Stimulated activated naive CD8-positive, alpha-beta T cell treated with anti-CD3 and anti-CD28 coated beads, Interleukin-15, amount 100 ng/mL, for 72 hours (primary cell): ENCODE data around the gene MET.

Source experiments
- ATAC-seq: fragments of 150-1000 bp; cut with Tn5 transposase; 2 replicates; pipeline ENCODE4 v1.10.0; 2021; ENCODE audit warnings: mild to moderate bottlenecking, moderate library complexity
- DNase-seq, 2 donors: peaks; one replicate each; pipeline ENCODE4 v3.0.0; 2021 to 2022
- H3K27ac Mint-ChIP-seq, 2 donors: one replicate each; pipeline ENCODE4 v1.8.0; 2022; ENCODE audit warnings: mild to moderate bottlenecking in 2 of 2, mixed read lengths in 2 of 2, moderate library complexity in 2 of 2
- H3K27me3 Mint-ChIP-seq: one replicate; pipeline ENCODE4 v1.8.0; 2022; ENCODE audit warnings: mixed read lengths
- H3K4me1 Mint-ChIP-seq: one replicate; pipeline ENCODE4 v1.8.0; 2022; ENCODE audit warnings: mild to moderate bottlenecking, mixed read lengths
- H3K4me3 Mint-ChIP-seq, 2 donors: one replicate each; pipeline ENCODE4 v1.8.0; 2022; ENCODE audit warnings: mild to moderate bottlenecking in 2 of 2, mixed read lengths in 2 of 2, moderate library complexity in 1 of 2
- H3K9me3 Mint-ChIP-seq, 2 donors: one replicate each; pipeline ENCODE4 v1.8.0; 2022; ENCODE audit warnings: mixed read lengths in 2 of 2

The MET gene

DNA sequence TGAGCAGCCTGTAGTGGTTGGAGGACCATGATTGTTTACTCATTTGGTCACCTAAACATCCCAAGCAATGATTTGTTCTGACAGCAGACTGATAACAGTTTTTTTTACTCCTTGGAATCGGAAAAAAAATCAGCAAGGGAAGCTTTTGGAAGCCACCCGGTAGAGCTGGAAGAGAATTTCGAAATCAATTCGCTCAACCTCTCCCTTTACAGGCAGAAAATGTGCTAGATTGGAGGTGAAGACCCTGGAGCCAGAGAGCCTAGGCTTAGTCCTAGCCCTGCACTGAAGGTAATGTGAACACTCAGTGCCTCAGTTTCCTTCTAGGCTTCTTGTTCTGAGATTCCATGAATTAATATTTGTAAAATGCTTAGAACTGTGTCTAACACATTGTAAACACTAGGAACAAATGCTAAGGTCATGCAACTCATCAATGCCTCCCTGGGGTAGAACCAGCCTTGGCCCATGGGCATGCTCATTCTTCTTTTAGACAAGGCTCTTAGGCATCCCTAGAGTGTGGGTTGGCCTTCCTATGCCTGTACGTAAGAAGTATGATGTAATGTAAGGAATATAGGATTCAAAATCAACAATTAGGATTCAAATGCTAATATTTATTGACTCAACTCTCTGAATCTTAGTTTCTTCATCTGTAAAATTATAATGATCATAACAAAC lies 52.7 kb downstream of the MET start:
- no peak for ATAC-seq
- Mint-ChIP-seq H3K4me1 (no peaks in the 10 kb centered on the region), H3K27ac (no peak overlapping the region), H3K27me3 (peaks cover 16% of the 10 kb centered on the region), H3K9me3 (no peaks in the 10 kb centered on the region), H3K4me3 (no peak overlapping the region)
- DNase-seq = no peak

DNA sequence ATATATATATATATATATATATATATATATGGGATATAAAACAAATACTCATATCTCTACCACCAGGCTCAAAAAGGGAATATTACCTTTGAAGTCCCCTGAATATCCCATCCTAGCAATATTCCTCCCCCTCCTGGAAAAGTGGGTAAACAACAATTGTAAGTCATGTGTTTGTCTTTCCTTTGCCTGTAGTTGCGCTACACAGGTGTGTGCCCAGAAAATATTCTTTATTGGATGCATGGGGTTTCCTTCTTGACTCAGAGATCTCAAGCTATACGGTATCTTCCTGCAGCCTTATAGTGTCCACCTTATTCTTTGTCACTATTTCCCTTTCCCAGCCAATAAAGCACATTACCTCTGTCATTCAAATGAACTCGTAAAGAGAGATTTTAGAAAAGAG lies 54.2 kb downstream of the MET start:
- DNase-seq (no peak), ATAC-seq (no peak)
- H3K27ac Mint-ChIP-seq = no peak overlapping the region
- H3K4me1 Mint-ChIP-seq = no peaks in the 10 kb centered on the region
- no peak overlapping the region for H3K4me3 Mint-ChIP-seq
- no peaks in the 10 kb centered on the region for H3K9me3 Mint-ChIP-seq
- peaks cover 26% of the 10 kb centered on the region for H3K27me3 Mint-ChIP-seq

DNA sequence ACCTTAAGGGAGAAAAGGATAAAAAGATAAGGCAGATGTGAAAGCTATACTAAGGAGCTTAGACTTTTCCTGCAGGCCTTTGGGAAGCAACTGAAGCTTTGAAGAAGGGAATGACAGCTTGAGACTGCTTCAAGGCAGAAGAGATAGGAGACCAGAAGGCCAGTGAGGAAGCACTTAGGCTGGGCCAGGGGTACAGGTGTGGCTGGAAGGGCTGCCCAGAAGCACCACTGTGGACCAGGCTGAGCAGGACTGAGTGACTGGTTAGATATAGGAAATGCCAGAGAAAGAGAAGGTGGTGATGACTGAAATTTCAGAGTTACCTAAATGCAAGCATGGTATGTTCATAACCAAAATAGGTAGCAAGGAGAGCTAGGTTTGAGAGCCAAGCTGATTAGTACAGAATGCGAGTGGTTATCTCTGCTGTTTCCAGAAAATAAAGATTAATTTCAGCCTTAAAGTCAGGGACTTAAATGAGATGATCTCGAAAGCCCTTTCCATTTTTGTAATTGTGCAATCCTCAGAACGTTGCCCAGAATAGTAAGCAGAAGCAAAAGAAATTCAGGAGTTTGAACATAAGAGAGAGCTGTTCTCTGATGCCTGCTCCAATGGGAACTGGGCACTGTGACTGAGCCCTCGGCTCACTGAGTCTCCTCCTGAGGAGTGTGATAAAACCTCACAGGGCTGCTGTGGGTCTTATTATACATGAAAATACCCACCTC lies 54.9 kb downstream of the MET start:
- no peaks in the 10 kb centered on the region for H3K9me3 Mint-ChIP-seq
- no peak overlapping the region for H3K27ac Mint-ChIP-seq
- DNase-seq (no peak), ATAC-seq (peak; percentile 35)
- no peaks in the 10 kb centered on the region for H3K4me1 Mint-ChIP-seq
- peaks cover 26% of the 10 kb centered on the region for H3K27me3 Mint-ChIP-seq
- H3K4me3 Mint-ChIP-seq = no peak overlapping the region

DNA sequence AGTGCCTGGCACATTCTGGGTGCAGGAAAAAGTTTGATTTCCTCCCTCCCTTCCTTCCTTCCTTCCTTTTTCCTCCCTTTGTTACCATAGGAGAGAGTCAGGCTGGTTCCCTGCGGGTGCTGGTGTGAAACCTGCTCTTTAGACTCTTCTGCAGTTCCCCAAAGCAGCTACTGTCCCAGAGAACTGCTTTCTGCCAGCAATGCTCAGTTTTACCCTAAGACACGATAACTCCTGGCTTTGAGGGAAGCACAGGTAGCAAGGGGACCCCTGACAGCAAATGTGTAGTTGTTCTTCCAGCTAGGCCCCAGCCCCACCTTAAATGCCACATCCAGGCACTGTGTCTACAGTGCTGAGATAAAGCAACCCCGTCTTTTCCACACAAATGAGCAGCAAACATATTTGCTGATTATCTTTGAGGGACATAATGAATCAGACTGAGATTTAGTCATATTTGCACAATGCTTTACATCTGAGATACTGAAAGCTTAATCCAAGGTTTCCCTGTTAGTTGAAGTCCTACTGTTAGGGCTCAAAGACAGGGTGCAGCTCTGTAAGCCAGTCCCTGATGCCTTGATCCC lies 55.5 kb downstream of the MET start:
- DNase-seq = no peak
- no peak for ATAC-seq
- Mint-ChIP-seq H3K27ac (no peak overlapping the region), H3K9me3 (no peaks in the 10 kb centered on the region), H3K4me3 (no peak overlapping the region), H3K27me3 (peaks cover 26% of the 10 kb centered on the region), H3K4me1 (no peaks in the 10 kb centered on the region)

DNA sequence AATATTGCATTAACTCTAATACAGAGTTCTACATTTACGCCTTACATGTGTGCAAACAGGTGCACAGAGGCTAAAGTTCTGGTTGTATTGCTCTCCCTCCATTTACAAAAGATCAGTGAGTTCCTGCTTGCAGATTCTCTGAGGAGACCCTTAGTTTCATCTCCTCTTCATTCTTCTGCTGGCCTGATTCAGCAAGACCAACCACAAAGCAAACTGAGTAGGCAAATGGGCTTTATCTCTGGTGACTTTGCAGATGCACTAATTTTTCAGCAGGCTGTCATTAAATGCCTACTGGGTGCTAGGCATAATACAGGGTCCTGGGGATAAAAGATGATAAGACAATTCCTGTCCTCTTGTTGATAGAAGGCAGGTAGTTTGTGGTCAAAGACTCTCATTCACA lies 56.4 kb downstream of the MET start:
- Mint-ChIP-seq H3K27me3 (peaks cover 26% of the 10 kb centered on the region), H3K9me3 (no peaks in the 10 kb centered on the region), H3K4me1 (no peaks in the 10 kb centered on the region), H3K27ac (no peak overlapping the region), H3K4me3 (no peak overlapping the region)
- ATAC-seq (no peak), DNase-seq (no peak)

DNA sequence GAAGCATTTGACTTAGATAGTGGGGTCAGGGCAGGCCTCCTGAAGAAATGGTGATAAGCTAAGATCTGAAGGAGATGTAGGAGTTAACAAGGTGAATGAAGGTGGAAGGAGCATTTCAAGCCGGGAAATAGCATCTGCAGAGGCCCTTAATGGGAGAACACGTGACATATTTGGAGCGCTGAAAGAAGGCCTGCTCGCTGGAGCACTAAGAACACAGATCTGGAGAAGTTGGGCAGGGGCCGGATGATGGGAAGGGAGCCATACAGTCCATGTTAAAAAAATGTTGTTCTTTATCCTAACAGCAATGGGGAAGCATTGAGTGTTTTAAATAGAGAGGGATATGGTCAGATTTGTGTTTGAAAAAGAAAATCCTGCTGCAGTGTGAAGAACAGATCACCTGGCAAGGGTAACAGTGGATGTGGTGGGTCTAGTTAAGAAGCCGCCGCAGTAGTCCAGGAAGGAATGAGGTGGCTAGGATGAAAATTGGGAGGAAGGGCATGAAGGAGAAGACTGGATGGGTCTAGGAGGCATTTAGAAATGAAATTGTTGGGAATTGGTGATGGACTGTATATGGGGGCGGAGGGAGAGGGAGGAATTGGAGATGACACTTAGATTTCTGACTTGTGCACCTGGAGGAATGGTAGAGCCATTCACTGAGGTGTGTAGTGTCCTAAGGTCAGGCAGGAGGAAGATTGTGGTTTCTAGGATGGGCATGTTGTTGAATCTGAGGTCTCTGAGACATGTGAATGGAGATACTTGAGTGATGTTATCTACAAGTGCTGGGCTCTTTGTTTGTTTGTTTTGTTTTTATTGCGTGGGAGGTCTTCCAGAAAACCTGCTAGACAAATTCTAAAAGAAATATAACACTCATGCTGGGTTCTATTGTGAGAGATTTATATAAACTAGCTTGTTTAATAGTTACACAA lies 58.4 kb downstream of the MET start:
- ATAC-seq = no peak
- Mint-ChIP-seq H3K4me3 (no peak overlapping the region), H3K4me1 (no peaks in the 10 kb centered on the region), H3K27ac (no peak overlapping the region), H3K27me3 (peaks cover 26% of the 10 kb centered on the region), H3K9me3 (no peaks in the 10 kb centered on the region)
- DNase-seq = no peak

DNA sequence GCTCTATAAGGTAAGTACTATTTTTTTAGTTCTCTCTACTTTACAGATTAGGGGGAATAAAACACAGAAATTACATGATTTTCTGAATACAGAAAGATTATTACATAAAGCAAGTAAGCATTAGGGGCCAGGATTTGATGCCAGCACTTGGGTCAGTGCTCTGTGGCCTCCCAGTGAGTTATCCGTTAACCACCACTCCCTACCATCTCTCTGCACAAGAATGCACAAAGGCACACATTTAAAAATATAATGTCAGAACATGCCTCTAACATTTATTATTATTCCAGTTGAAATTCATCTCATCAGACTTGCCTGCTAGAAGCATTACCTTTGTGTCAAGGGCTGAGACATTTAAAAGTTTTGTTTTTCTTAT lies 59.0 kb downstream of the MET start:
- DNase-seq (no peak), ATAC-seq (no peak)
- no peaks in the 10 kb centered on the region for H3K4me1 Mint-ChIP-seq
- H3K27ac Mint-ChIP-seq = no peak overlapping the region
- no peak overlapping the region for H3K4me3 Mint-ChIP-seq
- H3K27me3 Mint-ChIP-seq = peaks cover 26% of the 10 kb centered on the region
- H3K9me3 Mint-ChIP-seq = no peaks in the 10 kb centered on the region

DNA sequence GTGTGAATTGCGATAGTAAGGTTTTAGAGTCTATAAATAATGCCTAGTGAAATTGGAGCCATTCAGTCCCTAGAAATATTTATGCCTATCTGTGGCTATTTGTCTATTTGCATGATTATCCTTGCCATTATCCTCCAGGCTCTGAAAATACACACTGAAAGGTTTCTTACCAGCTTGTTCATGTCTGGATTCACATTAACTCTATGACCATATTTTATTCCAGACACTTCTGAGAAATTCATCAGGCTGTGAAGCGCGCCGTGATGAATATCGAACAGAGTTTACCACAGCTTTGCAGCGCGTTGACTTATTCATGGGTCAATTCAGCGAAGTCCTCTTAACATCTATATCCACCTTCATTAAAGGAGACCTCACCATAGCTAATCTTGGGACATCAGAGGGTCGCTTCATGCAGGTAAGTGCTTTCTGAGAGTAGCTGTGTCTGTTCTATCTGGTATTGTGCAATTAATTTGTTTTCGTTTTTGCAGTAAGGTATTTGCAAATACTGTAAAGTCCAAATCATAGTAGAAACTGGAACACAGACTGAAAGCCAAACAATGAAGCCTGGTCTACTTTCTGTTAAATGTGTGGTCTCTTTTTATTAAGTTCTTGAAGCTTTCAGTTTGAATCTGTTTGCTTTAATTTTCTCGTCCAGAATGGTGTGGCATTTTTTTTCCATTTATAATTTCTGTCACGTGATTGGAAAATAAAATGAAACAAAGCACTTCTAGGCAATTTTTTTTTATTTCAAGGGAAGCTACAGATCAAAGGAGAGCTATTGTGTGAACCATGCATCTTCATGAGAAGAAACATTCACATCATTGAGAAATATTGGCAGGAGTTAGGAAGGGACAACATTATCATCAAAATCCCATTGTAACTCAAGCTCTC lies 59.7 kb downstream of the MET start:
- Mint-ChIP-seq H3K27me3 (peaks cover 20% of the 10 kb centered on the region), H3K4me3 (no peak overlapping the region), H3K27ac (no peak overlapping the region), H3K9me3 (no peaks in the 10 kb centered on the region), H3K4me1 (no peaks in the 10 kb centered on the region)
- DNase-seq = no peak
- no peak for ATAC-seq

DNA sequence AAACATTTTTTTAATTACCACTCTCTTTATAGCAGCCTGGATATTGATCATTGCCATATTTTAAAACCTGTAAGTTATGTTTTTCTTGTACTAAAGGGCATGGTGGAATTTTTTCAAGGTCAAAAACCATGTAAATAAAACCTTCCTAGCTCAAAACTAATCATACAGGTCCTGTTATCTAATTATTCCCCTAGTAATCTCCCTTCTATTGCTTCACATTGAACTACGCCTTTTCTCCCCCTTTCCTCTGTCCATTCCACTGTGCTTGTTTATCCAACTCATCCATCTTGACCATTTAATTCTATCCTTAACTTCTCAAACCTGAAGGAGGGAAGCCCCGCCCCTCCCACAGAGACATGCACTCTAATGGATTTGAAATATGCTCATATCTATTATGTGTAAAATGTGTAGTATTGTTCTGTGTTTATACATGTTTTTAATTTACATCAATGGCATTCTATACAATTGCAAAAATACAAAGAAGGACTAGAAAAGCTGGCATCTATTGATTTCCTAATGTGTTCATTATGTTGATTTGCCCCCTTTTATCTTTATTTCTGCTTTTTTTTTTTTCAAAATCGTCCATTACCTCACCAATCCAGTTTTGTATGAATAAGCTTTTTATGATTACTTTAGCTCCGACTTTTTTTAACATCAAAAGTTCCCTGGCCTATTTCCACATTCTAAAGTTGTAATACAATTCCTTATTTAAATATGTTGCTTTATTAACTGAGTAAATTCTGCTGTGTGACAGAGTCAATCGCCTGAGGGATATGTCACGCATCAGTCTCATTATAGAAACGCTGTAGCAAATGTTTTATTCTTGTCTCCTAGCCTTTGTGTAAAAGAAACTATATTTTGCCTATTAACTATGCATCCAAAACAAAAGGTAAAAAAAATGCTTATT lies 61.0 kb downstream of the MET start:
- Mint-ChIP-seq H3K27ac (no peak overlapping the region), H3K9me3 (no peaks in the 10 kb centered on the region), H3K4me1 (no peaks in the 10 kb centered on the region), H3K27me3 (peaks cover 10% of the 10 kb centered on the region), H3K4me3 (no peak overlapping the region)
- no peak for DNase-seq
- no peak for ATAC-seq

DNA sequence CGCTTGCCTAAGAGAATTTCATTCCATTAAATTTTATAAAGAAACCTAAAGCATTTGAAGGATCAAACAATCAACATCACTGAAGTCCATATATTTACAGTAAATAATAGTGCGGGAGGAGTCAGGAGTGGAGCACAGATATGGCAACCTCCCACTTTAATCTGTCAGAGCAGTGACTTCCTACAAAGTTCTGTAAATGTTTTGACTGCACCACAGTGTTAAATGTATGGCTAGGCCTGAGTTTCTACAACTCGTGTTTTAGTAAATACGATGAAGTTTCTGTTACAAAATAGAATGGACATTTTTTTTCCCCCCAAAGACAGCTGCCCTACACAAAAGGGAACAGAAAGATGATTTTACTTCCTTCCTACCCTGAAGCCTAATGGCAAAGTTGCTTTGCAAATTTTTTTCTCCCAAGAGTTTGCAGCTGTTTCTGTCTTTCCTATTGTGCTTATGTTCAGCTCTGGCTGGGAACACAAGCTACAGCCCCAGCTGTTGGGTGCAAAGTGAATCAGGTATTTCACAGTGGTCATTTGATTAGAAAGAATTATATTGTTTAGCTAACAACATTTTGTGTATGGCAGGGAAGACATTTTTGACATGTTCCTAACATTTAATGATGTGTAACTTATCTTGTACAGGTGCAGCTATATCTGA lies 62.1 kb downstream of the MET start:
- Mint-ChIP-seq H3K27ac (no peak overlapping the region), H3K4me3 (no peak overlapping the region)
- no peak for DNase-seq

DNA sequence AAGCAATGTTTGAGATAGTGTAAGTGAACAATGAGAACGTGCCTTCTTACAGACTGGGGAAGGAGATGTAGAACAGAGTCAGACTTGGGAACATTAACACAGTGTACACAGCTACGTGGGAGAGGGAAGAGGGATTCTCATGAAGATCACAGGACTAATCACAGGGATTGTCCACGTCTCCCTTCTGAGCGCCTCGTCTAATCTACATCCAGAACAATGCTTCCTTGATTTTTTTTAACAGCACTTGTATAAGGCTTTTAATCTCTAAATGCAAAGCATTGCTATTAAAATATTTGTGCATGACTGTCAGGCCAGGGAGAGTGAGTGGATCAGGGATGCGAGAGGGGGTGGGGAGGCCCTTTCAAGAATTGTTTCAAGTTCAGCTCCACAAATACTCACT lies 62.7 kb downstream of the MET start:
- Mint-ChIP-seq H3K27me3 (peaks cover 10% of the 10 kb centered on the region), H3K4me3 (no peak overlapping the region)
- no peak for ATAC-seq

More for the DNA sequence above, 62.1 kb downstream of the MET start:
- H3K4me1 Mint-ChIP-seq = no peaks in the 10 kb centered on the region
- H3K27me3 Mint-ChIP-seq = peaks cover 10% of the 10 kb centered on the region
- no peak for ATAC-seq
- H3K9me3 Mint-ChIP-seq = no peaks in the 10 kb centered on the region

DNA sequence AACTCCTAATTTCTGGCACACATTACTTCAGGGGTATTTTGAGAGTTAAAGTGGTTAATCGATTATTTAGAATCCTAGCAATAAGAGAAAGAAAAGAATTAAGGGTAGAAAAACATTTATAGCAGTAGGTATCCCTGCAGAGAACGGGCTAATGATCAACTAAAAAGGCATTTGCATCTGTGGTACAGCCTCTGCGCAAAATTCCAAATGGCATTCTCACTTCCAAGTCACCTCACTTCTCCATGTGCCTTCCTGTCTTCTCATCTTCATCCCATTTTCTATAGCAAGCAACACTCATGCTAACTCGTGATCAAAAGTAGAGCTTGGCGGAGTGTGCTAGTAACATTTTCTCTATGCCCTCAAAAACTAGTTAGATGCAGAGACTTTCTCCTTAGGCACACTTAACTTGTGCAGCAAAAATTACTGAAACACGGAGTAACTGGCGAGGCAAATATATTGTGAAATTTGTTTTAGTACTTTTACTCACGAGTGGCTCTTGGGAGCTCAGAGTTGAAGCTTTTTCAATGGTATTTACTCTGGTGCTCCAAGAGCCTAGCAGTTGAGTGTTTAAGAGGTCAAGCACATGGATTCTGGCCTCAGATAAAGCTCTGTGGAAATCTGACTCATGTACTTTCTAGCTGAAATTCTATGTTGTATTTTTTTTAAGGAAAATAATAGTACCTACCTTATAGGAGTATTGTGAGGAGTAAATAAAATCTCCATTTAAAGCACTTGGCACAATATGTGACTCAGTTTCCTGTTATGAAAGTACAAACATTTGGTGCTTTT lies 65.1 kb downstream of the MET start:
- no peaks in the 10 kb centered on the region for H3K9me3 Mint-ChIP-seq
- no peak overlapping the region for H3K27ac Mint-ChIP-seq
- H3K4me3 Mint-ChIP-seq = no peak overlapping the region
- ATAC-seq (no peak), DNase-seq (no peak)
- H3K4me1 Mint-ChIP-seq = no peaks in the 10 kb centered on the region
- peaks cover 12% of the 10 kb centered on the region for H3K27me3 Mint-ChIP-seq

More for the DNA sequence above, 62.7 kb downstream of the MET start:
- Mint-ChIP-seq H3K4me1 (no peaks in the 10 kb centered on the region), H3K27ac (no peak overlapping the region), H3K9me3 (no peaks in the 10 kb centered on the region)
- no peak for DNase-seq

DNA sequence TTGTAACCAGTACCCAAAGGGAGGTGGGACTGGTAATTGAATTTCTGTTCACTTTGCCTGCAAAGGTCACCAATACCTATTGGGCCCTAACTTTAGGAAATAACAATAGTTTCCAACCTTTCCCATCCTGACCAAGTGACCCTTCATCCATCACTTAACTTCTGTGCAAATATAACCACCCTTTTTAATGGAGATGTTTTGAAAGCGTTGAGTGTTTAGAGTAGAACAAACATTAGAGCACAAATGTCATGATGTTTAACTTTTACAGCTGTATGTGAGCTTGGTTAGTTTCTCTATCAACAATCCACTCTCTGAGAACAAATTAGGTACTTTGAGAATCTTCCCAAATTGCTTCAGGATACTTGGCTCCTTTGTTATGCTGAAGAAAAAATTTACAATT lies 66.4 kb downstream of the MET start:
- Mint-ChIP-seq H3K9me3 (no peaks in the 10 kb centered on the region), H3K4me1 (no peaks in the 10 kb centered on the region), H3K27me3 (peaks cover 20% of the 10 kb centered on the region), H3K27ac (no peak overlapping the region), H3K4me3 (no peak overlapping the region)
- ATAC-seq = no peak
- no peak for DNase-seq
